BE2C (cell line): ENCODE results near the gene INSYN2B.
A peak's percentile ranks its signal among the peaks of the same experiment; 100 is the strongest.

Experiments
- DNase-seq: peaks from one replicate; pipeline ENCODE4 v3.0.0-alpha.2; 2020
- H3K27me3 ChIP-seq: fragments of 250-450 bp; sonication (Bioruptor Pico); 2 replicates; pipeline ENCODE4 v1.5.1; 2020; ENCODE audit warnings: mild to moderate bottlenecking
- H3K36me3 ChIP-seq: fragments of 250-450 bp; sonication (Bioruptor Pico); 2 replicates; pipeline ENCODE4 v1.5.1; 2020; ENCODE audit warnings: mild to moderate bottlenecking
- H3K4me1 ChIP-seq: fragments of 250-450 bp; sonication (Bioruptor Pico); 2 replicates; pipeline ENCODE4 v1.5.1; 2020
- H3K4me3 ChIP-seq: 2 replicates; pipeline ENCODE4 v1.5.1; 2011; ENCODE audit warnings: low read depth, low read length
- H3K9me3 ChIP-seq: fragments of 250-450 bp; sonication (Bioruptor Pico); 2 replicates; pipeline ENCODE4 v1.5.1; 2020
- TF ChIP-seq, protein P1 (sequence below): IDR thresholded peaks from 2 replicates; pipeline ENCODE4 v1.5.1; 2012; ENCODE audit warnings: mild to moderate bottlenecking, low read depth, low read length

INSYN2B gene

GRCh38 chr5:169851321-169851850 lies 128.9 kb downstream of the INSYN2B start:
- H3K9me3 ChIP-seq = no peaks in the 10 kb centered on the region; the same call in 1 of the 2 replicates
- DNase-seq = no peak

DNA sequence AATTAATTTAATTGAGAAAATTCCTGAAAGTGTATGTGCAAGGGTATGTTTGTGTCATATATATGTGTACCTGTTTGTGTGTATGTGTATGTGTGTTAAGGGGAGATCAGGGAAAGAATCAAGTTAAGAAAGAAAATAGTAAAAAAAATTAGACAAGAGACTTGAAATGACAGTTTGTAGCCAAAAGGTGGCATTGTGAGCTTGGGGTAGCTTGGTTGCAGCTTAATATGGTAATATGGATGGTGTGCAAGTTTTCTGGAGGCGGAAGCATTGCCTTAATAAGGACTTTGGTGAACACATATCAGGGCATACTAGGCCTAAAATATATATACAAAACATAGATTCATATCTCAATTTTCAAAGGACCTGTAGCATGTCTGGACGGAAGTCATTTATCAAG lies 129.9 kb downstream of the INSYN2B start:
- Histone ChIP-seq H3K9me3 (no peaks in the 10 kb centered on the region; the same call in 1 of the 2 replicates), H3K36me3 (no peaks in the 10 kb centered on the region), H3K4me1 (no peaks in the 10 kb centered on the region), H3K4me3 (no peak overlapping the region), H3K27me3 (no peaks in the 10 kb centered on the region)
- DNase-seq = no peak
- TF ChIP-seq, protein P1, sequence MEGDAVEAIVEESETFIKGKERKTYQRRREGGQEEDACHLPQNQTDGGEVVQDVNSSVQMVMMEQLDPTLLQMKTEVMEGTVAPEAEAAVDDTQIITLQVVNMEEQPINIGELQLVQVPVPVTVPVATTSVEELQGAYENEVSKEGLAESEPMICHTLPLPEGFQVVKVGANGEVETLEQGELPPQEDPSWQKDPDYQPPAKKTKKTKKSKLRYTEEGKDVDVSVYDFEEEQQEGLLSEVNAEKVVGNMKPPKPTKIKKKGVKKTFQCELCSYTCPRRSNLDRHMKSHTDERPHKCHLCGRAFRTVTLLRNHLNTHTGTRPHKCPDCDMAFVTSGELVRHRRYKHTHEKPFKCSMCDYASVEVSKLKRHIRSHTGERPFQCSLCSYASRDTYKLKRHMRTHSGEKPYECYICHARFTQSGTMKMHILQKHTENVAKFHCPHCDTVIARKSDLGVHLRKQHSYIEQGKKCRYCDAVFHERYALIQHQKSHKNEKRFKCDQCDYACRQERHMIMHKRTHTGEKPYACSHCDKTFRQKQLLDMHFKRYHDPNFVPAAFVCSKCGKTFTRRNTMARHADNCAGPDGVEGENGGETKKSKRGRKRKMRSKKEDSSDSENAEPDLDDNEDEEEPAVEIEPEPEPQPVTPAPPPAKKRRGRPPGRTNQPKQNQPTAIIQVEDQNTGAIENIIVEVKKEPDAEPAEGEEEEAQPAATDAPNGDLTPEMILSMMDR = peak; percentile 45

More at GRCh38 chr5:169851321-169851850, 128.9 kb downstream of the INSYN2B start:
- H3K36me3 ChIP-seq = no peaks in the 10 kb centered on the region
- TF ChIP-seq, protein P1 = no peak
- H3K4me3 ChIP-seq = no peak overlapping the region
- no peaks in the 10 kb centered on the region for H3K4me1 ChIP-seq
- H3K27me3 ChIP-seq = no peaks in the 10 kb centered on the region

- H3K4me3 ChIP-seq = no peak overlapping the region
- no peaks in the 10 kb centered on the region for H3K36me3 ChIP-seq
- DNase-seq = no peak
- TF ChIP-seq, protein P1 = no peak
- no peaks in the 10 kb centered on the region for H3K27me3 ChIP-seq
- H3K9me3 ChIP-seq = no peaks in the 10 kb centered on the region; the same call in 1 of the 2 replicates
- H3K4me1 ChIP-seq = no peaks in the 10 kb centered on the region
Measured at GRCh38 chr5:169848792-169849191, 131.5 kb downstream of the INSYN2B start.

- TF ChIP-seq, protein P1 = no peak
- Histone ChIP-seq H3K27me3 (no peaks in the 10 kb centered on the region), H3K4me1 (no peaks in the 10 kb centered on the region), H3K36me3 (no peaks in the 10 kb centered on the region), H3K4me3 (no peak overlapping the region), H3K9me3 (no peaks in the 10 kb centered on the region; the same call in 1 of the 2 replicates)
- no peak for DNase-seq
Measured at GRCh38 chr5:169848271-169848670, 132.0 kb downstream of the INSYN2B start.

GRCh38 chr5:169847519-169847918 lies 132.8 kb downstream of the INSYN2B start:
- no peaks in the 10 kb centered on the region for H3K27me3 ChIP-seq
- H3K4me3 ChIP-seq = no peak overlapping the region
- H3K4me1 ChIP-seq = no peaks in the 10 kb centered on the region
- TF ChIP-seq, protein P1 = no peak
- no peaks in the 10 kb centered on the region for H3K9me3 ChIP-seq
- no peaks in the 10 kb centered on the region for H3K36me3 ChIP-seq
- no peak for DNase-seq

GRCh38 chr5:169842699-169843098 lies 137.6 kb downstream of the INSYN2B start:
- TF ChIP-seq, protein P1 = no peak
- Histone ChIP-seq H3K27me3 (no peaks in the 10 kb centered on the region), H3K4me1 (no peaks in the 10 kb centered on the region), H3K36me3 (no peaks in the 10 kb centered on the region), H3K9me3 (no peaks in the 10 kb centered on the region), H3K4me3 (no peak overlapping the region)
- DNase-seq = no peak
